Mucosa of descending colon (tissue), 3 donors: Measurements from ENCODE around the gene GLRA1. TPM values are rescaled to one million over a fixed set of nuclear protein-coding genes. Genes with fewer than 3 reads are reported as not detected.

Experiments used
- ATAC-seq: fragments of 200-7000 bp; cut with Tn5 transposase; one replicate; pipeline ENCODE4 v1.9.1; 2020; ENCODE audit warnings: mild to moderate bottlenecking, moderate library complexity
- DNase-seq, 3 donors: peaks; one replicate each; pipeline ENCODE4 v3.0.0-alpha.2; 2020
- H3K36me3 ChIP-seq: fragments of 200-600 bp; one replicate; pipeline ENCODE4 v1.8.0; 2021; ENCODE audit warnings: low read depth, mild to moderate bottlenecking
- H3K4me1 ChIP-seq: fragments of 200-600 bp; one replicate; pipeline ENCODE4 v1.8.0; 2021; ENCODE audit warnings: low read depth, mild to moderate bottlenecking
- H3K4me3 ChIP-seq: fragments of 200-600 bp; one replicate; pipeline ENCODE4 v1.8.0; 2021; ENCODE audit warnings: mild to moderate bottlenecking
- H3K9me3 ChIP-seq: fragments of 200-600 bp; one replicate; pipeline ENCODE4 v1.8.0; 2021; ENCODE audit warnings: mild to moderate bottlenecking
- intact Hi-C, 2 donors: fragments of 100-400 bp; cut with DNase I in 1 of 2; cut with micrococcal nuclease in 1 of 2; formaldehyde crosslinking; loops; one replicate each; pipeline versions ENCODE4 v1.11.0 to v1.11.1; 2022; cut with DNase I, micrococcal nuclease
- total RNA-seq, 3 donors: library from RNA; stranded (reverse); fragmentation: NEBNext Ultra II Directional in 2 of 3; extraction: Animal tissue kit (Norgen Biotek cat#: 25700) in 2 of 3; gene quantifications; one replicate each; pipeline versions ENCODE4 v1.2.1 to v1.2.4, GENCODE V29; 2021 to 2023
- TF ChIP-seq, protein P1 (sequence below): fragments of 200-600 bp; IDR thresholded peaks from one replicate; pipeline ENCODE4 v1.8.0; 2022; ENCODE audit warnings: antibody characterized with exemption, mild to moderate bottlenecking
- donor health status: DM: no; HTN: no; CAD: no; lungs with moderate emphysema.
- donor health status: DM: no; HTN: no; CAD: no.
- donor health status: DM: no; HTN: yes; CAD: no.

Gene GLRA1
- total RNA-seq, 3 donors from 2014 or later, result not detected

DNA sequence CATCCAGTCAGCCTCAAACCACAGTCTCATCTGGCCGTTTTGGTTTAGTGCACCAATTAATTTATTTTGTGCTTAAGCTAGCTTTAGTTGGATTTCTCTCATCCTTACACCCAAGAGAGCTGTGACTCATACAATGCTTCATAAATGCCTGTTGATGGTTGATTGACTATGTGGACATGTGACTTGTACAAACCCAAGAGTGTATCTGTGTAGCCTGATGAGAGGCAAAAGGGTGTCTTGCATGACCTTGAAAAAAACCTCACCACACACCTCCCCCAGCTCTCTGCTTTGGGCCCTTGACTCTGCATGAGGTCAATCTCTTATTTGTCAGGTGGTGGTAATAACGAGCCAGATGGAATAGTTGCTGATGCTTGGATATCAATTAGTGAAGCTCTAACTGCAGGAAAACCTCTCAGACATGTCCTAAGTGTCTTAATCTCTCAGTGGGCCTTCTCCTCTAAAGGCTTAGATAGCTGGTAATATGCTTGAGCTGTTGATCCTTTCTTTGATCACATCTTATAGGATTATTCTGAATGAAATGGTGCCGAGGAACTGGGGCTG is 10.6 kb upstream of the GLRA1 start:
- Histone ChIP-seq H3K4me3 (no peak overlapping the region), H3K9me3 (peaks cover 17% of the 10 kb centered on the region), H3K4me1 (no peaks in the 10 kb centered on the region), H3K36me3 (no peaks in the 10 kb centered on the region)
- TF ChIP-seq, protein P1, sequence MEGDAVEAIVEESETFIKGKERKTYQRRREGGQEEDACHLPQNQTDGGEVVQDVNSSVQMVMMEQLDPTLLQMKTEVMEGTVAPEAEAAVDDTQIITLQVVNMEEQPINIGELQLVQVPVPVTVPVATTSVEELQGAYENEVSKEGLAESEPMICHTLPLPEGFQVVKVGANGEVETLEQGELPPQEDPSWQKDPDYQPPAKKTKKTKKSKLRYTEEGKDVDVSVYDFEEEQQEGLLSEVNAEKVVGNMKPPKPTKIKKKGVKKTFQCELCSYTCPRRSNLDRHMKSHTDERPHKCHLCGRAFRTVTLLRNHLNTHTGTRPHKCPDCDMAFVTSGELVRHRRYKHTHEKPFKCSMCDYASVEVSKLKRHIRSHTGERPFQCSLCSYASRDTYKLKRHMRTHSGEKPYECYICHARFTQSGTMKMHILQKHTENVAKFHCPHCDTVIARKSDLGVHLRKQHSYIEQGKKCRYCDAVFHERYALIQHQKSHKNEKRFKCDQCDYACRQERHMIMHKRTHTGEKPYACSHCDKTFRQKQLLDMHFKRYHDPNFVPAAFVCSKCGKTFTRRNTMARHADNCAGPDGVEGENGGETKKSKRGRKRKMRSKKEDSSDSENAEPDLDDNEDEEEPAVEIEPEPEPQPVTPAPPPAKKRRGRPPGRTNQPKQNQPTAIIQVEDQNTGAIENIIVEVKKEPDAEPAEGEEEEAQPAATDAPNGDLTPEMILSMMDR, result no peak
- DNase-seq (no peak), ATAC-seq (no peak)
- intact Hi-C loops, result no loop called here

DNA sequence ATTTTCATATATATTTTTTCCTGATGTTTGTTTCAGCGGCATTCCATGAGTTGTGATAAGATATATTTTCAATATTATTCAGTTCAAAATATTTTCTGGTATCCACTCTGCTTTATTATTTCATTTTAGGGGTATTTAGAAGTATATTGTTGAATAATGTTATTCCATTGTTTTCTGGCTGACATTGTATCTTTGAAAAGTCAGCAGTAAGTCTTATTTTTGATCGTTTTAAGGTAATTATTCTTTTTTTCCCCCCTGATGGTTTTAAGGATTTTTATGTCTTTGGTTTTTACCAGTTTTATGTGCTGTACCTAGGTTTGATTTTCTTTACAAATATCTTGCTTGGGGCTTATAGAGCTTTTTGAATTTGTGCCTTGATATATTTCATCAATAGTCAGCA is 6.6 kb upstream of the GLRA1 start:
- Histone ChIP-seq H3K4me1 (no peaks in the 10 kb centered on the region), H3K36me3 (no peaks in the 10 kb centered on the region), H3K9me3 (peaks cover 17% of the 10 kb centered on the region), H3K4me3 (no peak overlapping the region)
- no peak for ATAC-seq
- intact Hi-C loops, result no loop called here
- TF ChIP-seq, protein P1, result no peak
- DNase-seq, result no peak

DNA sequence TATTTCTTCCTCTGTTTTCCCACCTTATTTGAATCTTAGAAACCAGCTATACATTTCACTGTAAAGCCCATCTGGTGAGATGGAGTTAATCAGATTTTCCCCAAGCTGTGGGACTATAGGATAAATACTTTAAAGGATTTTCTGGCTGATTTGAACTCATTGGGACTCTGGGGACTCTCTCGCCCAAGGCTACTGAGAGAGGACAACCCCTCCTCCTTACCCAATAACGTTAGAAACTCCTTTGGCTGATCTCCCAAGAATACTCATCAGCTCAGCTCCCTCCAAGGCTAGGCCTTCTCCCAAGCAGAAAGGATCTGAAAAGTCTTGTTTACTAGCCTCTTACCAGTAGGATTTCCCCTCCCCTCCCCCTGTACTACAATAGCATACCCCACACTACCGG is 1.5 kb upstream of the GLRA1 start:
- H3K9me3 ChIP-seq, result peaks cover 2% of the 10 kb centered on the region
- TF ChIP-seq, protein P1, result no peak
- H3K4me1 ChIP-seq, result no peaks in the 10 kb centered on the region
- H3K36me3 ChIP-seq, result no peaks in the 10 kb centered on the region
- ATAC-seq (no peak), DNase-seq (no peak)
- intact Hi-C loops, result no loop called here
- no peak overlapping the region for H3K4me3 ChIP-seq

DNA sequence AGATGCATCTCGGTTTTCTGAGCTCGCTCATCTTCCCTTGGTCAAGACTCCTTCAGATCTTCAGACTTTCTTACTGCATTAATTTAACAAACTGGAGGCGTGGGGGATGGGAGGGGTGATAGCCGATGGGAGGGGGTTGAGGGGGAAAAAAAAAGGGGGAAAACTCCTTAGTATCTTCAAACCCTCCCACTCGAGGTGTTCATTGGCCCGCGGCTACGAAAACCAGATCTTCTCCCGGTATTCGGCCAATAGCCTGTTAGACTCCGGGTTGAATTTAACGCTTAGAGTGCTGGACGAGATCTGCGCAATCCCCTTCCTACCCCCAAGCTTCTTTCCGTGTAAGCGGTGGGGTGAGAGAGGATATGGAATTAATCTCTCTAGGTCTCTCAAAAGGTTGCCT is 689 bp upstream of the GLRA1 start:
- ATAC-seq, result no peak
- H3K4me3 ChIP-seq, result no peak overlapping the region
- intact Hi-C loops, result no loop called here
- TF ChIP-seq, protein P1, result no peak
- H3K9me3 ChIP-seq, result no peaks in the 10 kb centered on the region
- no peaks in the 10 kb centered on the region for H3K36me3 ChIP-seq
- DNase-seq, result no peak
- no peaks in the 10 kb centered on the region for H3K4me1 ChIP-seq

DNA sequence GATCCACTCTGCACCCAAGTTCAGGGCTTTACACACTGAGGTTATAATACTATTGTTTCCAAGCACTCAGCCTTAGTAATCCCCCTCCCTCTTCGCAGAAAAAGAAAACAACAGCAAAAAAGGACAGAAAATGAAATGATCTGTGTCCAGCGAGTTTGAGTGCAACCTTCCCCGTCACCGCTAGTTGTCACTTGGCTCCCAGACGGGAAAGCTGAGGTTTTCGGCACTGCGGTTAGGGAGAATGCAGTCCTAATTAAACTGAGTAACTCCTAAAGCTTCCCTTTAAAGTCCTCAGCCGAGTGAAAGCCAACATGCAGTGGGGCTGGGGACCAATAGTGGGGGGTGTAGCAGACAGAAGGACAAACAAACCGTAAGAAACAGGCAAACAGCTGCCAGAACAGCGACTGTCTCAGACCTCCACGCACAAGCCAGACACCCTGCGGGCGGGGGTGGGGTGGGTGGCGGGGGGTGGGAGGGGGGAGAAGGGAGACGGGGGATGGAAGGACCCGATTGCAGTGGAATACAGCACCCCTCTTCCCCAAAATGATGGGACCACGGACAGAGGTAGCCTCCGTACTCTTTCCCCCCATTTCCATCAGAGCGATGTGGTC is 680 bp downstream of the GLRA1 start:
- DNase-seq, result no peak
- intact Hi-C loops, result no loop called here
- Histone ChIP-seq H3K4me3 (no peak overlapping the region), H3K4me1 (no peaks in the 10 kb centered on the region), H3K36me3 (no peaks in the 10 kb centered on the region), H3K9me3 (no peaks in the 10 kb centered on the region)
- ATAC-seq, result no peak
- TF ChIP-seq, protein P1, result no peak
